H1 (cell line): ENCODE results near the gene KCNK15. TPM values are rescaled to one million over a fixed set of nuclear protein-coding genes. Genes with fewer than 3 reads are reported as not detected.

ENCODE experiments used
- CTCF ChIA-PET: fragments of 300-600 bp; sonication (Branson Sonifier 250); formaldehyde crosslinking; loops from one replicate; lab custom pipeline; 2021; ENCODE audit not compliant: partially characterized antibody; lab: Charles Lee
- POLR2A ChIA-PET: fragments of 300-600 bp; sonication (Branson Sonifier 250); formaldehyde crosslinking; loops from one replicate; lab custom pipeline; 2021; ENCODE audit warnings: inconsistent platforms; ENCODE audit not compliant: partially characterized antibody; lab: Charles Lee
- DNase-seq, 2 experiments: peaks; one replicate each; pipeline versions ENCODE4 v3.0.0 to v3.0.0-alpha.2; 2010 to 2022; ENCODE audit warnings: low spot score in 2 of 2, low read depth in 1 of 2, mixed read lengths in 1 of 2
- FAIRE-seq: peaks from 2 replicates; lab custom pipeline; 2011; peaks lifted over from hg19 to GRCh38; lab: Jason Lieb, UNC
- H2AFZ ChIP-seq: 2 replicates; pipeline ENCODE4 v1.8.1; 2012; ENCODE audit warnings: low read length, inconsistent platforms
- H2AK5ac ChIP-seq: 2 replicates; pipeline ENCODE4 v1.6.1; 2013; ENCODE audit warnings: low read depth, low read length
- H2BK120ac ChIP-seq: replicated peaks from 2 replicates; pipeline ENCODE3; 2013; ENCODE audit warnings: low read depth, low read length, inconsistent platforms
- H2BK12ac ChIP-seq: 2 replicates; pipeline ENCODE4 v1.6.1; 2013; ENCODE audit warnings: low read depth, low read length
- H2BK15ac ChIP-seq: 2 replicates; pipeline ENCODE4 v1.6.1; 2013; ENCODE audit warnings: low read length
- H2BK20ac ChIP-seq: 2 replicates; pipeline ENCODE4 v1.6.1; 2013; ENCODE audit warnings: low read length
- H2BK5ac ChIP-seq: 2 replicates; pipeline ENCODE4 v1.6.1; 2013; ENCODE audit warnings: low read depth, low read length
- H3K14ac ChIP-seq: 2 replicates; pipeline ENCODE4 v1.6.1; 2013; ENCODE audit warnings: inconsistent platforms; ENCODE audit not compliant: insufficient read length
- H3K18ac ChIP-seq: 2 replicates; pipeline ENCODE4 v1.6.1; 2013; ENCODE audit warnings: low read length; ENCODE audit errors: extremely low read depth
- H3K23ac ChIP-seq: 2 replicates; pipeline ENCODE4 v1.6.1; 2013; ENCODE audit warnings: inconsistent platforms; ENCODE audit not compliant: insufficient read length
- H3K23me2 ChIP-seq: 2 replicates; pipeline ENCODE4 v1.6.1; 2013; ENCODE audit warnings: low read depth, low read length
- H3K27ac ChIP-seq: 2 replicates; pipeline ENCODE4 v1.6.1; 2011; ENCODE audit warnings: low read depth, low read length, inconsistent platforms
- H3K27me3 ChIP-seq, 4 experiments: replicated peaks in 1 of 4; 1 replicate in 1 of 4; 2 replicates in 3 of 4; pipeline versions ENCODE4 v1.6.1 to v1.8.1; 2011 to 2013; ENCODE audit warnings: low read length in 3 of 4, mild to moderate bottlenecking in 3 of 4, inconsistent platforms in 2 of 4, mixed read lengths in 2 of 4, moderate library complexity in 1 of 4; ENCODE audit not compliant: control insufficient read depth in 3 of 4, insufficient read depth in 3 of 4; ENCODE audit errors: extremely low read depth in 1 of 4
- H3K36me3 ChIP-seq, 4 experiments: 2 replicates each; pipeline versions ENCODE4 v1.6.1 to v1.8.1; 2011 to 2013; ENCODE audit warnings: mild to moderate bottlenecking in 4 of 4, low read length in 3 of 4, moderate library complexity in 2 of 4, control low read depth in 1 of 4, inconsistent platforms in 1 of 4; ENCODE audit not compliant: insufficient read depth in 4 of 4, control insufficient read depth in 2 of 4
- H3K4ac ChIP-seq: replicated peaks from 2 replicates; pipeline ENCODE3; 2013; ENCODE audit warnings: low read length, low read depth, mixed read lengths, inconsistent platforms; ENCODE audit not compliant: insufficient read length
- H3K4me1 ChIP-seq, 4 experiments: replicated peaks in 1 of 4; 1 replicate in 1 of 4; 2 replicates in 3 of 4; pipeline versions ENCODE4 v1.6.1 to v1.8.1; 2011 to 2013; ENCODE audit warnings: low read length in 3 of 4, inconsistent platforms in 2 of 4, mixed read lengths in 1 of 4; ENCODE audit not compliant: insufficient read depth in 4 of 4, control insufficient read depth in 3 of 4
- H3K4me2 ChIP-seq, 2 experiments: 2 replicates each; pipeline versions ENCODE4 v1.6.1 to v1.8.1; 2011 to 2013; ENCODE audit warnings: low read depth in 2 of 2, low read length in 2 of 2, control low read depth in 1 of 2, inconsistent platforms in 1 of 2, mild to moderate bottlenecking in 1 of 2; ENCODE audit not compliant: insufficient read depth in 1 of 2
- H3K4me3 ChIP-seq, 4 experiments: fragments of 200-600, 300-600 bp in 1 of 4; sonication (generic), shearing (Covaris generic), sonication (Bioruptor Twin) in 1 of 4; 2 replicates each; pipeline versions ENCODE4 v1.5.1 to v1.8.1; 2011 to 2016; ENCODE audit warnings: low read length in 4 of 4, low read depth in 3 of 4, control low read depth in 2 of 4, inconsistent platforms in 2 of 4, mild to moderate bottlenecking in 2 of 4, mixed read lengths in 1 of 4, moderate library complexity in 1 of 4; ENCODE audit not compliant: insufficient read depth in 2 of 4; ENCODE audit errors: extremely low read depth in 1 of 4
- H3K56ac ChIP-seq: replicated peaks from 2 replicates; pipeline ENCODE3; 2013; ENCODE audit warnings: low read depth, mild to moderate bottlenecking, mixed read lengths, low read length, inconsistent platforms; ENCODE audit not compliant: insufficient read length
- H3K79me1 ChIP-seq: 2 replicates; pipeline ENCODE4 v1.6.1; 2013; ENCODE audit warnings: low read depth, low read length, control low read depth
- H3K79me2 ChIP-seq, 2 experiments: 2 replicates each; pipeline versions ENCODE4 v1.6.1 to v1.8.1; 2012 to 2013; ENCODE audit warnings: low read length in 2 of 2, mild to moderate bottlenecking in 2 of 2, inconsistent platforms in 1 of 2; ENCODE audit not compliant: insufficient read depth in 2 of 2, control insufficient read depth in 1 of 2
- H3K9ac ChIP-seq, 4 experiments: replicated peaks in 1 of 4; 1 replicate in 1 of 4; 2 replicates in 3 of 4; pipeline versions ENCODE4 v1.6.1 to v1.8.1; 2011 to 2013; ENCODE audit warnings: low read depth in 3 of 4, low read length in 3 of 4, control low read depth in 2 of 4, mild to moderate bottlenecking in 2 of 4, moderate library complexity in 2 of 4, inconsistent platforms in 1 of 4; ENCODE audit errors: extremely low read depth in 1 of 4
- H3K9me3 ChIP-seq, 2 experiments: 2 replicates each; pipeline versions ENCODE4 v1.6.1 to v1.8.1; 2012 to 2013; ENCODE audit warnings: mild to moderate bottlenecking in 2 of 2, moderate library complexity in 2 of 2, control low read depth in 1 of 2, inconsistent platforms in 1 of 2, low read depth in 1 of 2, low read length in 1 of 2, mixed read lengths in 1 of 2; ENCODE audit not compliant: insufficient read depth in 2 of 2
- H4K20me1 ChIP-seq, 2 experiments: replicated peaks in 1 of 2; 2 replicates each; pipeline versions ENCODE3 to v1.8.1; 2011 to 2013; ENCODE audit warnings: inconsistent platforms in 2 of 2, low read length in 2 of 2, mild to moderate bottlenecking in 1 of 2; ENCODE audit not compliant: insufficient read depth in 2 of 2, control insufficient read depth in 1 of 2
- H4K5ac ChIP-seq: 2 replicates; pipeline ENCODE4 v1.6.1; 2013; ENCODE audit warnings: low read length, low read depth, mixed read lengths, inconsistent platforms; ENCODE audit not compliant: insufficient read length
- H4K8ac ChIP-seq: 2 replicates; pipeline ENCODE4 v1.8.0; 2013; ENCODE audit warnings: mild to moderate bottlenecking, moderate library complexity, low read length, inconsistent platforms; ENCODE audit not compliant: insufficient read depth; ENCODE audit errors: extremely low read depth
- H4K91ac ChIP-seq: replicated peaks from 2 replicates; pipeline ENCODE3; 2013; ENCODE audit warnings: low read length, mixed read lengths, inconsistent platforms; ENCODE audit not compliant: insufficient read length
- CHD1 ChIP-seq: IDR thresholded peaks from 2 replicates; pipeline ENCODE4 v1.6.1; 2012; ENCODE audit warnings: low read depth, low read length, improper control_type of control experiment
- CHD2 ChIP-seq: IDR thresholded peaks from 2 replicates; pipeline ENCODE4 v1.6.1; 2012; ENCODE audit warnings: low read length, improper control_type of control experiment
- CREB1 ChIP-seq: IDR thresholded peaks from 2 replicates; pipeline ENCODE4 v1.6.1; 2012; ENCODE audit warnings: inconsistent platforms
- CTBP2 ChIP-seq: IDR thresholded peaks from 2 replicates; pipeline ENCODE4 v1.7.0; 2011; ENCODE audit warnings: borderline replicate concordance, mild to moderate bottlenecking, moderate library complexity, mixed read lengths, low read length; ENCODE audit not compliant: insufficient read depth, insufficient read length
- CTCF ChIP-seq, 3 experiments: IDR thresholded peaks; 1 replicate in 2 of 3; 2 replicates in 1 of 3; pipeline versions ENCODE4 v1.5.1 to v1.6.1; 2011; ENCODE audit warnings: low read length in 3 of 3, mild to moderate bottlenecking in 3 of 3, inconsistent platforms in 2 of 3, low read depth in 1 of 3, moderate library complexity in 1 of 3; ENCODE audit not compliant: insufficient read depth in 1 of 3; ENCODE audit errors: control extremely low read depth in 1 of 3
- JUND ChIP-seq: IDR thresholded peaks from 2 replicates; pipeline ENCODE4 v1.6.1; 2011; ENCODE audit warnings: mild to moderate bottlenecking, improper control_type of control experiment, low read length
- PHF8 ChIP-seq: fragments of 200-600 bp; sonication (generic); conservative IDR thresholded peaks from 2 replicates; pipeline ENCODE4 v1.7.1; 2012; ENCODE audit warnings: low read depth, mild to moderate bottlenecking, inconsistent platforms, low read length, moderate library complexity
- TAF1 ChIP-seq: IDR thresholded peaks from 2 replicates; pipeline ENCODE4 v1.6.1; 2011; ENCODE audit warnings: mild to moderate bottlenecking, low read depth, low read length
- WGBS, 2 experiments: shearing (Covaris generic) in 1 of 2; methylation state at CpG; one replicate each; pipeline versions ENCODE4 v1.1.6 to v1.1.7; 2013 to 2015; ENCODE audit warnings: low lambda C conversion rate in 2 of 2, mixed read lengths in 2 of 2, inconsistent platforms in 1 of 2, low coverage in 1 of 2, missing lambda C conversion rate in 1 of 2; ENCODE audit not compliant: insufficient replicate concordance in 2 of 2, insufficient coverage in 1 of 2, insufficient read length in 1 of 2; ENCODE audit errors: extremely low coverage in 1 of 2, missing lambda C conversion rate in 1 of 2; 5-methylcytosine and 5-hydroxymethylcytosine counted together
- polyA plus RNA-seq, 7 experiments: library from polyadenylated mRNA; depleted of rRNA in 3 of 7; stranded (reverse) in 5 of 7; unstranded in 2 of 7; fragments of >200 nt in 5 of 7; fragments of 200-250 nt in 2 of 7; gene quantifications; 1 replicate in 5 of 7; 2 replicates in 1 of 7; 4 replicates in 1 of 7; pipeline versions ENCODE4 v1.2.1 to v1.2.3, GENCODE V29; 2011 to 2013; ENCODE audit warnings: missing spikeins in 2 of 7, mixed read lengths in 2 of 7
- total RNA-seq: library from RNA; stranded (reverse); fragmentation: NEBNext Ultra II Directional; extraction: Animal tissue kit (Norgen Biotek cat#: 25700); gene quantifications from 2 replicates; pipeline ENCODE4 v1.2.1, GENCODE V29; 2021

KCNK15 gene
- total and polyA plus RNA-seq, 2 of the 8 experiments (the other 6 are each of a cell fraction or from before 2014, with no cell fraction given), result 0.24 to 0.33 TPM

GRCh38 chr20:44768854-44769480, 23.3 kb downstream of the KCNK15 start:
- Histone ChIP-seq H2BK120ac (no peak overlapping the region), H3K4me2 (no peak overlapping the region)
- POLR2A ChIA-PET, result interaction anchor here (1.8 kb wide), 1 partner anchor 15 kb away, joined by 5 read pairs; no protein-coding TSS in a partner anchor
- TF ChIP-seq TAF1 (no peak), CTCF (IDR thresholded peaks at IDR 0.05; ENCODE audit: control extremely low read depth in 1 of 3, insufficient read depth in 1 of 3, low read depth in 1 of 3, low read length in 3 of 3) (no peak), CHD1 (no peak), CREB1 (no peak), CTBP2 (no peak), JUND (no peak), PHF8 (no peak), CHD2 (no peak)

More at GRCh38 chr20:44768854-44769480, 23.3 kb downstream of the KCNK15 start:
- Histone ChIP-seq H2BK20ac (no peak overlapping the region), H3K9ac (no peak overlapping the region), H3K79me1 (no peaks in the 10 kb centered on the region; the same call in 1 of the 2 replicates), H4K5ac (no peak overlapping the region), H3K4me1 (peaks cover 0 to 7% (median 0%) of the 10 kb centered on the region in 4 experiments; a peak in 4 of 7 replicates), H2AK5ac (no peak overlapping the region), H2BK5ac (no peak overlapping the region), H2BK15ac (no peak overlapping the region), H3K27me3 (no peaks in the 10 kb centered on the region), H4K20me1 (peaks cover 0 to 9% of the 10 kb centered on the region in 2 experiments), H3K36me3 (no peaks in the 10 kb centered on the region; a peak in 1 of 8 replicates), H3K4me3 (no peak overlapping the region), H3K4ac (no peak overlapping the region), H3K14ac (no peak overlapping the region), H3K18ac (no peak overlapping the region), H2AFZ (no peak overlapping the region), H3K27ac (no peak overlapping the region), H3K23me2 (peaks cover 2% of the 10 kb centered on the region; the same call in 1 of the 2 replicates), H3K9me3 (no peaks in the 10 kb centered on the region), H3K79me2 (no peaks in the 10 kb centered on the region), H3K23ac (no peak overlapping the region), H4K91ac (no peak overlapping the region), H2BK12ac (no peak overlapping the region), H3K56ac (no peak overlapping the region), H4K8ac (no peak overlapping the region)
- CTCF ChIA-PET, result interaction anchor here (0.8 to 17.1 kb wide), 6 partner anchors 14 to 51 kb away, joined by 3 to 256 read pairs (median 4); partner anchors contain the start of gene KCNK15
- DNase-seq (no peak), FAIRE-seq (no peak)
- 85% methylated on average over 5 of the region's 5 CpGs; no CpG with 5 or more reads in 1 of the 2 experiments for WGBS, 2 experiments
